Neuronal stem cell (in vitro differentiated cells): Measurements from ENCODE around the gene CLCC1.

ENCODE experiments used
- DNase-seq: peaks from one replicate; pipeline ENCODE4 v3.0.0-alpha.2; 2013; ENCODE audit warnings: low spot score
- H2AFZ ChIP-seq: one replicate; pipeline ENCODE4 v1.6.1; 2013; ENCODE audit warnings: mild to moderate bottlenecking, low read length, inconsistent platforms
- H2AK5ac ChIP-seq: 2 replicates; pipeline ENCODE4 v1.6.1; 2013; ENCODE audit warnings: low read depth, mild to moderate bottlenecking, inconsistent platforms, low read length, moderate library complexity, mixed read lengths
- H2BK120ac ChIP-seq: 2 replicates; pipeline ENCODE4 v1.6.1; 2013; ENCODE audit warnings: low read depth, mild to moderate bottlenecking, inconsistent platforms, low read length, moderate library complexity, mixed read lengths
- H2BK12ac ChIP-seq: one replicate; pipeline ENCODE4 v1.6.1; 2013; ENCODE audit warnings: low read length, inconsistent platforms
- H2BK15ac ChIP-seq: 2 replicates; pipeline ENCODE4 v1.6.1; 2013; ENCODE audit warnings: mild to moderate bottlenecking, low read length, inconsistent platforms, mixed read lengths
- H2BK5ac ChIP-seq: one replicate; pipeline ENCODE4 v1.6.1; 2013; ENCODE audit warnings: inconsistent platforms, mild to moderate bottlenecking, low read length, moderate library complexity
- H3K14ac ChIP-seq: one replicate; pipeline ENCODE4 v1.6.1; 2013; ENCODE audit warnings: low read length, inconsistent platforms
- H3K18ac ChIP-seq: 2 replicates; pipeline ENCODE4 v1.6.1; 2013; ENCODE audit warnings: low read length, inconsistent platforms
- H3K23ac ChIP-seq: 2 replicates; pipeline ENCODE4 v1.6.1; 2013; ENCODE audit warnings: low read depth, mild to moderate bottlenecking, mixed read lengths, low read length, inconsistent platforms; ENCODE audit not compliant: poor library complexity
- H3K27ac ChIP-seq: replicated peaks from 3 replicates; pipeline ENCODE4 v1.5.1; 2013; ENCODE audit warnings: low read length, inconsistent platforms
- H3K27me3 ChIP-seq, 3 experiments: 2 replicates each; pipeline ENCODE4 v1.6.1; 2013; ENCODE audit warnings: low read length in 3 of 3, mild to moderate bottlenecking in 2 of 3, inconsistent platforms in 1 of 3, low read depth in 1 of 3, mixed read lengths in 1 of 3, moderate library complexity in 1 of 3; ENCODE audit not compliant: control insufficient read depth in 3 of 3, insufficient read depth in 3 of 3
- H3K36me3 ChIP-seq, 2 donors: replicated peaks in 1 of 2; 2 replicates each; pipeline ENCODE4 v1.6.1; 2013; ENCODE audit warnings: low read length in 2 of 2; ENCODE audit not compliant: control insufficient read depth in 2 of 2, insufficient read depth in 2 of 2
- H3K4ac ChIP-seq: 2 replicates; pipeline ENCODE4 v1.6.1; 2013; ENCODE audit warnings: inconsistent platforms, mild to moderate bottlenecking, low read length, moderate library complexity
- H3K4me1 ChIP-seq, 2 donors: 1 replicate in 1 of 2; 2 replicates in 1 of 2; pipeline ENCODE4 v1.6.1; 2013; ENCODE audit warnings: low read length in 2 of 2, low read depth in 1 of 2; ENCODE audit not compliant: control insufficient read depth in 2 of 2, insufficient read depth in 1 of 2
- H3K4me2 ChIP-seq: one replicate; pipeline ENCODE4 v1.6.1; 2013; ENCODE audit warnings: mild to moderate bottlenecking, low read length, inconsistent platforms; ENCODE audit not compliant: insufficient read depth, poor library complexity, severe bottlenecking
- H3K4me3 ChIP-seq, 2 donors: 2 replicates each; pipeline ENCODE4 v1.5.1; 2013; ENCODE audit warnings: low read length in 2 of 2, mild to moderate bottlenecking in 2 of 2, inconsistent platforms in 1 of 2, moderate library complexity in 1 of 2
- H3K79me1 ChIP-seq: one replicate; pipeline ENCODE4 v1.6.1; 2013; ENCODE audit warnings: low read depth, mild to moderate bottlenecking, inconsistent platforms, low read length, moderate library complexity
- H3K9ac ChIP-seq: one replicate; pipeline ENCODE4 v1.6.1; 2013; ENCODE audit warnings: mild to moderate bottlenecking, low read depth, low read length, inconsistent platforms; ENCODE audit not compliant: poor library complexity
- H3K9me3 ChIP-seq, 2 donors: replicated peaks in 1 of 2; 2 replicates each; pipeline versions ENCODE3 to v1.6.1; 2013; ENCODE audit warnings: low read length in 2 of 2, mild to moderate bottlenecking in 2 of 2, inconsistent platforms in 1 of 2, low read depth in 1 of 2, mixed read lengths in 1 of 2, moderate library complexity in 1 of 2; ENCODE audit not compliant: control insufficient read depth in 2 of 2, insufficient read depth in 1 of 2
- H4K8ac ChIP-seq: one replicate; pipeline ENCODE4 v1.6.1; 2013; ENCODE audit warnings: low read depth, mild to moderate bottlenecking, inconsistent platforms, low read length, moderate library complexity
- H4K91ac ChIP-seq: one replicate; pipeline ENCODE4 v1.6.1; 2013; ENCODE audit warnings: low read length, low read depth, mild to moderate bottlenecking, inconsistent platforms; ENCODE audit not compliant: poor library complexity
- WGBS, 2 donors: extraction: QIAGEN DNeasy Blood & Tissue Kit; methylation state at CpG; one replicate each; pipeline ENCODE4 v1.1.7; 2013; ENCODE audit warnings: missing lambda C conversion rate in 2 of 2, mixed read lengths in 1 of 2; ENCODE audit not compliant: insufficient read length in 2 of 2, insufficient replicate concordance in 1 of 2; ENCODE audit errors: extremely low coverage in 2 of 2; 5-methylcytosine and 5-hydroxymethylcytosine counted together

Gene CLCC1

DNA sequence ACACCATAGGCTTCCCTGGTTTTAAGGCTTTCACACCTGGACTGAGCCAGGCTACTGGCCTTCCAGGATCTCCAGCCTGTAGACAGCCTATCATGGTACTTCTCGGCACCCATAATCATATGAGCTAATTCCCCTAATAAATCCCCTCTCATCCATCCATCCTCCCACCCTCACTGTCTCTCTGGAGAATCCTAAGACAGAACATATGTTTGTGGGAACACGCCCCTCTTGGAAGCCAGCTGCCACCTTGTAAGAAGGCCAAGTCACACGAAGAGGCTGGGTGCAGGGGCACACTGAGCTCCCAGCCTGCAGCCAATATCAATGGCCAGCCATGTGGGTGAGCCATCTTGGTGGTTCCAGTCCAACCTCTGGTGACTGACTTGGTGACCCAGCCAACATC, 7.4 kb downstream of the CLCC1 start:
- no peak overlapping the region for H3K4me2 ChIP-seq
- H4K8ac ChIP-seq = no peak overlapping the region
- H3K27ac ChIP-seq = no peak overlapping the region
- peaks cover 2 to 59% of the 10 kb centered on the region in 2 donors for H3K36me3 ChIP-seq
- H3K9me3 ChIP-seq = no peaks in the 10 kb centered on the region
- no peak overlapping the region for H3K4ac ChIP-seq
- no peak overlapping the region for H2AK5ac ChIP-seq
- no CpG with 5 or more reads among the region's 3 CpGs for WGBS, 2 donors
- no peak overlapping the region for H2BK5ac ChIP-seq
- H3K4me1 ChIP-seq = no peaks in the 10 kb centered on the region
- H3K23ac ChIP-seq = no peak overlapping the region
- H2BK12ac ChIP-seq = no peak overlapping the region
- no peak overlapping the region for H4K91ac ChIP-seq
- H2BK15ac ChIP-seq = no peak overlapping the region
- no peak overlapping the region for H3K4me3 ChIP-seq
- no peaks in the 10 kb centered on the region for H3K27me3 ChIP-seq
- DNase-seq = no peak
- H2BK120ac ChIP-seq = no peak overlapping the region
- H3K14ac ChIP-seq = no peak overlapping the region
- peaks cover 2% of the 10 kb centered on the region for H3K79me1 ChIP-seq
- H3K18ac ChIP-seq = no peak overlapping the region
- no peak overlapping the region for H2AFZ ChIP-seq
- H3K9ac ChIP-seq = no peak overlapping the region

DNA sequence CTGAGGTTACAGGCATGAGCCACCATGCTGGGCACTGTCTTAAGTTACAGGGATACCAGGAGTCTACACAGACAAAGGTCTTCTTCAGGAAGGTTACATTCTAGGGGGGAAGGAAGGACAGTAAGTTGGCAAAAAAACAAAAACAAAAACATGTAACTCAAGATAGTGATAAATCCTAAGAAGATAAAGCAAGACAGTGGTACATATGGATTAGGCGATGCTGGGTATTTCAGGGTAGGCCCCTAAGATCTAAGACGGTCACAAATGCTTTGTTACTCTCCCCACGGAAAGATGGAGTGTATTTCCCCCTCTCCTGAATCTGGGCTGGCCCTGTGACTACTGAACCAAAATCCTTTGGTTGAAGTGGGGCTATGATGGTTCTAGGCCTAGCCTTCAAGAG, 8.2 kb downstream of the CLCC1 start:
- Histone ChIP-seq H2BK5ac (no peak overlapping the region), H3K9ac (no peak overlapping the region), H2BK15ac (no peak overlapping the region), H3K27me3 (no peaks in the 10 kb centered on the region), H3K4me2 (no peak overlapping the region), H3K23ac (no peak overlapping the region), H3K18ac (no peak overlapping the region), H2BK12ac (no peak overlapping the region), H2AFZ (no peak overlapping the region), H3K79me1 (peaks cover 2% of the 10 kb centered on the region), H3K9me3 (no peaks in the 10 kb centered on the region), H4K91ac (no peak overlapping the region), H2BK120ac (no peak overlapping the region), H3K4me1 (no peaks in the 10 kb centered on the region), H4K8ac (no peak overlapping the region), H3K27ac (no peak overlapping the region), H3K36me3 (peaks cover 2 to 54% of the 10 kb centered on the region in 2 donors), H3K4me3 (no peak overlapping the region), H3K14ac (no peak overlapping the region), H2AK5ac (no peak overlapping the region), H3K4ac (no peak overlapping the region)
- no peak for DNase-seq
- no CpG with 5 or more reads among the region's 3 CpGs for WGBS, 2 donors

DNA sequence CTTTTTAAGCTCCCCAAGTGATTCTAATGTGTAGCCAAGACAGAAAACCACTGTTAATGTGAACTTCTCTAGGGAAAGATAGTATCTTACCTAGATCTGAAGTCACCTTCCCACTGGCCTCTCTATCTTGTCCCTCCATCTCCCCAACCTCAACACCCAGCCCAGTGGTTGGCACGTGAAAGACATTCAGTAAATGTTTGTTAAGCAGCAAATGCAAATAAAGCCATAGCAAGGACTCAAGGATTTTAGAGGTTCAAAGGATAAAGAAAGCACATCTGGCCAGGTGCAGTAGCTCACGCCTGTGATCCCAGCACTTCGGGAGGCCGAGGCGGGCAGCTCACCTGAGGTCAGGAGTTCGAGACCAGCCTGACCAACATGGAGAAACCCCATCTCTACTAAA, 9.8 kb downstream of the CLCC1 start:
- Histone ChIP-seq H3K9ac (no peak overlapping the region), H2BK120ac (no peak overlapping the region), H3K9me3 (no peaks in the 10 kb centered on the region), H3K4ac (no peak overlapping the region), H3K79me1 (peaks cover 2% of the 10 kb centered on the region), H2BK15ac (no peak overlapping the region), H4K91ac (no peak overlapping the region), H3K4me1 (peaks cover 0 to 3% of the 10 kb centered on the region in 2 donors), H3K18ac (no peak overlapping the region), H3K27ac (no peak overlapping the region), H3K4me2 (no peak overlapping the region), H3K4me3 (no peak overlapping the region), H3K14ac (no peak overlapping the region), H3K27me3 (no peaks in the 10 kb centered on the region), H2AK5ac (no peak overlapping the region), H2BK5ac (no peak overlapping the region), H2BK12ac (no peak overlapping the region), H3K23ac (no peak overlapping the region), H2AFZ (no peak overlapping the region), H4K8ac (no peak overlapping the region), H3K36me3 (peaks cover 2 to 44% of the 10 kb centered on the region in 2 donors)
- WGBS, 2 donors = no CpG with 5 or more reads among the region's 6 CpGs
- DNase-seq = no peak

DNA sequence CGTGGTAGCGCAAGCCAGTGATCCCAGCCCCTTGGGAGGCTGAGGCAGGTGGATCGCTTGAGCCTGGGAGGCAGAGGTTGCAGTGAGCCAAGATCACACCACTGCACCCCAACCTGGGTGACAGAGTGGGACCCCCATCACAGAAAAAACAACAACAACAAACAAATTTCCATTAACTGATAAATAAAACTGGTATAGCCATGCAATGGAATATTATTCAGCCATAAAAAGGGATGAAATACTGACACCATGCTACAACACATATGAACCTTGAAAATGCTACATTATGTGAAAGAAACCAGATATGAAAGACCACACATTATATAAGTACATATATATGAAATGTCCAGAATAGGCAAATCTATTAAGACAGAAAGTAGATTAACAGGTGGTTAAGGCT, 12.0 kb downstream of the CLCC1 start:
- H4K8ac ChIP-seq = no peak overlapping the region
- WGBS, 2 donors = no CpG with 5 or more reads among the region's 3 CpGs

More for the DNA sequence above, 12.0 kb downstream of the CLCC1 start:
- H3K9ac ChIP-seq = no peak overlapping the region
- H3K4me1 ChIP-seq = peaks cover 1 to 6% of the 10 kb centered on the region in 2 donors
- H2BK5ac ChIP-seq = no peak overlapping the region
- no peak overlapping the region for H3K4me2 ChIP-seq
- H3K14ac ChIP-seq = no peak overlapping the region
- H3K4ac ChIP-seq = no peak overlapping the region
- H3K27ac ChIP-seq = no peak overlapping the region
- H3K4me3 ChIP-seq = no peak overlapping the region
- no peak overlapping the region for H4K91ac ChIP-seq
- no peak overlapping the region for H2AFZ ChIP-seq
- H2BK15ac ChIP-seq = no peak overlapping the region
- no peak overlapping the region for H3K23ac ChIP-seq
- H3K27me3 ChIP-seq = no peaks in the 10 kb centered on the region
- H2BK12ac ChIP-seq = no peak overlapping the region
- no peaks in the 10 kb centered on the region for H3K9me3 ChIP-seq
- peaks cover 2% of the 10 kb centered on the region for H3K79me1 ChIP-seq
- peaks cover 0 to 43% of the 10 kb centered on the region in 2 donors for H3K36me3 ChIP-seq
- no peak overlapping the region for H3K18ac ChIP-seq
- H2AK5ac ChIP-seq = no peak overlapping the region
- DNase-seq = no peak
- no peak overlapping the region for H2BK120ac ChIP-seq
